Lung (tissue), 12 donors: ENCODE data around the gene SETD7. TPM values are rescaled to one million over a fixed set of nuclear protein-coding genes. Genes with fewer than 3 reads are reported as not detected.

Experiments used
- ATAC-seq: fragments of 200-7000 bp; cut with Tn5 transposase; one replicate; pipeline ENCODE4 v1.9.1; 2020; ENCODE audit warnings: moderate number of reproducible peaks; ENCODE audit not compliant: insufficient read depth, low FRiP score
- DNase-seq, 3 donors: peaks; one replicate each; pipeline ENCODE4 v3.0.0-alpha.2; 2013 to 2017
- H3K27ac ChIP-seq, 2 donors: one replicate each; pipeline ENCODE4 v1.5.1; 2013; ENCODE audit warnings: mild to moderate bottlenecking in 2 of 2, moderate library complexity in 2 of 2, control low read depth in 1 of 2, inconsistent platforms in 1 of 2, low read depth in 1 of 2, low read length in 1 of 2
- H3K27me3 ChIP-seq, 3 donors: one replicate each; pipeline ENCODE4 v1.5.1; 2013; ENCODE audit warnings: low read length in 2 of 3; ENCODE audit not compliant: control insufficient read depth in 3 of 3, insufficient read depth in 3 of 3
- H3K36me3 ChIP-seq, 4 donors: one replicate each; pipeline ENCODE4 v1.5.1; 2013; ENCODE audit warnings: low read length in 4 of 4, mild to moderate bottlenecking in 1 of 4, moderate library complexity in 1 of 4; ENCODE audit not compliant: control insufficient read depth in 4 of 4, insufficient read depth in 4 of 4
- H3K4me1 ChIP-seq, 5 donors: one replicate each; pipeline ENCODE4 v1.5.1; 2013; ENCODE audit warnings: low read length in 5 of 5, mild to moderate bottlenecking in 2 of 5, moderate library complexity in 1 of 5; ENCODE audit not compliant: control insufficient read depth in 5 of 5, insufficient read depth in 5 of 5
- H3K4me3 ChIP-seq: one replicate; pipeline ENCODE4 v1.5.1; 2013; ENCODE audit warnings: mild to moderate bottlenecking, control low read depth, moderate library complexity
- H3K9ac ChIP-seq, 2 donors: one replicate each; pipeline ENCODE4 v1.5.1; 2013; ENCODE audit warnings: low read length in 2 of 2, control low read depth in 1 of 2; ENCODE audit not compliant: insufficient read depth in 1 of 2
- H3K9me3 ChIP-seq, 4 donors: one replicate each; pipeline ENCODE4 v1.5.1; 2013; ENCODE audit warnings: low read length in 3 of 4, mild to moderate bottlenecking in 1 of 4, moderate library complexity in 1 of 4; ENCODE audit not compliant: control insufficient read depth in 4 of 4, insufficient read depth in 3 of 4
- WGBS, 2 donors: extraction: QIAGEN DNeasy Blood & Tissue Kit; methylation state at CpG; one replicate each; pipeline ENCODE4 v1.1.7; 2013; 5-methylcytosine and 5-hydroxymethylcytosine counted together
- polyA plus RNA-seq, 2 donors: library from polyadenylated mRNA; stranded (reverse); fragments of 200-250 nt; gene quantifications; one replicate each; pipeline ENCODE4 v1.2.1, GENCODE V29; 2013
- total RNA-seq, 2 donors: library from RNA; depleted of rRNA in 1 of 2; stranded (reverse); fragments of >200 nt in 1 of 2; gene quantifications; one replicate each; pipeline ENCODE4 v1.2.1, GENCODE V29; 2014 to 2021
- TF ChIP-seq, protein P1 (sequence below): IDR thresholded peaks from 2 replicates; pipeline ENCODE4 v1.5.1; 2012; ENCODE audit warnings: mild to moderate bottlenecking; ENCODE audit errors: control extremely low read depth, extremely low read depth
- donor health status: control.
- donor health status: control.
- donor health status: Bipolar disorder and iron deficiency.
- donor health status: healthy.
- donor health status: DM: yes; HTN: yes; CAD: no.

Gene SETD7
- total and polyA plus RNA-seq, 4 donors: 8.9 to 35.7 (median 24.8) TPM

DNA sequence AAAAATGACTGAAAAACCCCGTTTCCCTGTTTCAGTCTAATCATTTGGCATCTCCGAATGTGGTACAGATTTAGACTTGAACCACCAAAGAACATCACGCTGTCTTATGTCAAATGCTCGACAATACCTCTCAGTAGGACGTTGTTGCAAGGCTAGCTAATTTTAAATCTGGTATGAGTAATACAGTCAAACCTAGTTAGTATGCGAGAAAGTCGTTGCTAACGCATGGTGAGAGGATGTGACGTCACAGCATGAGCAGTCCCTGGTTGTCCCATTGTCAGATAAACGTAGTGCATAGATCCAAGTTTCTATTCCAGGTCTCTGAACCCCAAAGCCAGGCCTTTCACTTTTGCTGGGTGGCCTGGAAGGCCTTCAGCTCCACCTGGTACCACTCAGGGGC lies 44.7 kb downstream of the SETD7 start:
- ATAC-seq (no peak), DNase-seq (no peak)
- Histone ChIP-seq H3K36me3 (peaks cover 25 to 37% (median 29%) of the 10 kb centered on the region in 4 donors), H3K27me3 (no peaks in the 10 kb centered on the region), H3K4me1 (peaks cover 0 to 9% (median 3%) of the 10 kb centered on the region in 5 donors), H3K9me3 (no peaks in the 10 kb centered on the region), H3K9ac (no peak overlapping the region), H3K4me3 (no peak overlapping the region), H3K27ac (no peak overlapping the region)
- TF ChIP-seq, protein P1, sequence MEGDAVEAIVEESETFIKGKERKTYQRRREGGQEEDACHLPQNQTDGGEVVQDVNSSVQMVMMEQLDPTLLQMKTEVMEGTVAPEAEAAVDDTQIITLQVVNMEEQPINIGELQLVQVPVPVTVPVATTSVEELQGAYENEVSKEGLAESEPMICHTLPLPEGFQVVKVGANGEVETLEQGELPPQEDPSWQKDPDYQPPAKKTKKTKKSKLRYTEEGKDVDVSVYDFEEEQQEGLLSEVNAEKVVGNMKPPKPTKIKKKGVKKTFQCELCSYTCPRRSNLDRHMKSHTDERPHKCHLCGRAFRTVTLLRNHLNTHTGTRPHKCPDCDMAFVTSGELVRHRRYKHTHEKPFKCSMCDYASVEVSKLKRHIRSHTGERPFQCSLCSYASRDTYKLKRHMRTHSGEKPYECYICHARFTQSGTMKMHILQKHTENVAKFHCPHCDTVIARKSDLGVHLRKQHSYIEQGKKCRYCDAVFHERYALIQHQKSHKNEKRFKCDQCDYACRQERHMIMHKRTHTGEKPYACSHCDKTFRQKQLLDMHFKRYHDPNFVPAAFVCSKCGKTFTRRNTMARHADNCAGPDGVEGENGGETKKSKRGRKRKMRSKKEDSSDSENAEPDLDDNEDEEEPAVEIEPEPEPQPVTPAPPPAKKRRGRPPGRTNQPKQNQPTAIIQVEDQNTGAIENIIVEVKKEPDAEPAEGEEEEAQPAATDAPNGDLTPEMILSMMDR: no peak
- WGBS, 2 donors: 76 to 81% methylated on average over 10 of the region's 10 CpGs

DNA sequence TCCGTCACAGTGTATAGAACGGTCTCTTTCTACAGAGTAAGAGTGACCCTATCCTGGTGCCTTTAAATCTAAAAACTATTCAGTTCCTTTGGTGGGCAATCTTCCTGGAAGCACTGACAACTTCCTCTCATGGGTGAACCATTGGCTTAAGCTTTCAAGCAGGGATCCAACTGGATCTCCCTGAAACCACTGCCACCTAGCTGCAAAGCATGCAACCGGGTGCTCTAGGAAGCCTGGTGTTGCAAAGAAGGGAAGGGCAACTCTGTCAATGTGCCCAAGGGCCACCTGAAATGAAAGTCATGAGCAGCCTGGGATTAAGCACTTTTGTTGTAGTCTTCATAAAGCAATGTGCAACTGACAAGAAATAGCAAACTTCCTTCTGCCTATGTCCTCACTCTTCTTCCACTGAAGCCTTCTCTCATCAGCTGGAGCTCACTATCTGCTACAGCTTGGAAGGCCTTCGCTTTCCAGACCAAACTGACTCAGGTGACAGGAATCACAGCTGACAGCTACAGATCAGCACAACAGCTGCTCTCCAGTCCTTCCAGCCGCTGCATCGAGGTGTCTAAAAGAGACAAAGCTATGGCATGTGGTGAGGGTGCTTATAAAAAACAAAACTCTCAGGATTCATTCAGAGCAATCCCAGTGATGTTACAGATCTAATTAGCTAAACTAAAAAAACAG lies 46.1 kb downstream of the SETD7 start:
- TF ChIP-seq, protein P1: peak; percentile 9
- Histone ChIP-seq H3K27me3 (no peaks in the 10 kb centered on the region), H3K27ac (no peak overlapping the region), H3K4me1 (peaks cover 0 to 4% (median 0%) of the 10 kb centered on the region in 5 donors), H3K9me3 (no peaks in the 10 kb centered on the region), H3K4me3 (no peak overlapping the region), H3K36me3 (peaks cover 25 to 32% (median 29%) of the 10 kb centered on the region in 4 donors), H3K9ac (no peak overlapping the region)
- DNase-seq (peak in 1 of 3 donors; percentile 38), ATAC-seq (no peak)
- WGBS, 2 donors: 83 to 88% methylated on average over 6 of the region's 6 CpGs

DNA sequence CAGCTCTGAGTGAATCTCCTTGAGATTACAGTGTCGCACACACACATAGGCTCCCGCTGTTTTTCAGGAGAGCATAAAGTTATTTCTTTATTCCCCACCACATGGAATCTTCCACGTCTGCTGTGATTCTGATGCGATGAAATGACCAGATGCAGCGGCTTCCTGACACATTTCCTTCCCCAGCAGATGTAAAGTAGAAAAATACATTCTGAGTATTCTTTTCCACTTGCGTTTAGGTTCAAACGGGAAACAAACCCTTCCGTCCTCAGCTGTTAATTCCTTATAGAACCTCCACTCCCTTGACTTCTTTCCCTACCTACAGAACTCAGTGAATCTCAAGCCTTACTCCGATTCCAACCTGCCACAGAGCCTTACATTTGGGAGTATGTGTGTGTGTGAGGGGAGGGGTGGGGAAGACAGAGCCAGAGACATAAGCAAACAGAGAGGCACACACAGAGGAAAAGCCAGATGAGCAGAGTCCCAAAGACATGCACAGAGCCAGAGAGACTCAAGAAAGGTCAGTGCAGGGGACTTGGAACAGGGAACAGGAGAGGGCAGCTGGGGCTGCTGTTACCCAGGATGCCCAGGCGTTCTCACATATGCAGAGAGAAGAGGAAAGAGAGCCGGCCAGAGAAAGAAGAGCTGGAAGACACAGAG lies 47.3 kb downstream of the SETD7 start:
- Histone ChIP-seq H3K4me1 (peaks cover 0 to 3% (median 0%) of the 10 kb centered on the region in 5 donors), H3K36me3 (peaks cover 22 to 27% (median 24%) of the 10 kb centered on the region in 4 donors), H3K9ac (no peak overlapping the region), H3K27ac (no peak overlapping the region), H3K27me3 (no peaks in the 10 kb centered on the region), H3K4me3 (no peak overlapping the region), H3K9me3 (no peaks in the 10 kb centered on the region)
- TF ChIP-seq, protein P1: no peak
- ATAC-seq (no peak), DNase-seq (no peak)
- 81 to 83% methylated on average over 11 of the region's 11 CpGs for WGBS, 2 donors
